ENCODE measurements around the gene LONRF2. TPM values are rescaled to one million over a fixed set of nuclear protein-coding genes. Genes with fewer than 3 reads are reported as not detected.

Gene LONRF2
- total RNA-seq, 2 experiments from 2014 or later: 0.06 to 0.08 TPM

GRCh38 chr2:100234141-100234540 is 88.2 kb downstream of the LONRF2 start:
- Histone ChIP-seq H3K4me3 (ENCODE audit: low read length) (no peak overlapping the region), H3K36me3 (ENCODE audit: insufficient read depth, low read length) (no peaks in the 10 kb centered on the region), H3K27me3 (ENCODE audit: control insufficient read depth in 1 of 2, insufficient read depth in 2 of 2, low read length in 2 of 2) (no peaks in the 10 kb centered on the region), H3K4me1 (ENCODE audit: insufficient read depth, low read length) (peaks cover 26% of the 10 kb centered on the region), H3K27ac (ENCODE audit: low read depth in 1 of 2, low read length in 2 of 2) (no peak overlapping the region), H3K9me3 (ENCODE audit: control insufficient read depth in 1 of 2, insufficient read depth in 1 of 2, low read length in 2 of 2) (no peaks in the 10 kb centered on the region)
- intact Hi-C loops (cut with DNase I, micrococcal nuclease): no loop called here
- H3K27ac Mint-ChIP-seq: no peak overlapping the region
- peaks cover 40% of the 10 kb centered on the region for H3K4me1 Mint-ChIP-seq (ENCODE audit: low read depth)
- no peaks in the 10 kb centered on the region for H3K9me3 Mint-ChIP-seq
- no peak overlapping the region for H3K4me3 Mint-ChIP-seq
- no peak for TF ChIP-seq CTCF (IDR thresholded peaks at IDR 0.05)
- no peaks in the 10 kb centered on the region for H3K27me3 Mint-ChIP-seq
- ATAC-seq (ENCODE audit: poor library complexity) (no peak), DNase-seq (no peak)
- CTCF ChIA-PET: no interaction called here
- POLR2A ChIA-PET: no interaction called here
- no peaks in the 10 kb centered on the region for H3K36me3 Mint-ChIP-seq (ENCODE audit: low read depth)

GRCh38 chr2:100233061-100233460 is 89.2 kb downstream of the LONRF2 start:
- intact Hi-C loops (cut with DNase I, micrococcal nuclease): no loop called here
- H3K27ac Mint-ChIP-seq: no peak overlapping the region
- H3K4me3 ChIP-seq (ENCODE audit: low read length): no peak overlapping the region
- ChIA-PET CTCF (no interaction called here), POLR2A (interaction anchor here (0.6 kb wide), 1 partner anchor 410 kb away, joined by 3 read pairs; no protein-coding TSS in a partner anchor)
- no peak overlapping the region for H3K27ac ChIP-seq (ENCODE audit: low read depth in 1 of 2, low read length in 2 of 2)
- ATAC-seq (ENCODE audit: poor library complexity) (no peak), DNase-seq (no peak)
- no peaks in the 10 kb centered on the region for H3K9me3 Mint-ChIP-seq
- TF ChIP-seq CTCF (IDR thresholded peaks at IDR 0.05): no peak
- H3K4me1 ChIP-seq (ENCODE audit: insufficient read depth, low read length): peaks cover 26% of the 10 kb centered on the region
- no peaks in the 10 kb centered on the region for H3K36me3 Mint-ChIP-seq (ENCODE audit: low read depth)
- no peaks in the 10 kb centered on the region for H3K9me3 ChIP-seq (ENCODE audit: control insufficient read depth in 1 of 2, insufficient read depth in 1 of 2, low read length in 2 of 2)
- no peaks in the 10 kb centered on the region for H3K27me3 Mint-ChIP-seq
- H3K4me1 Mint-ChIP-seq (ENCODE audit: low read depth): peaks cover 40% of the 10 kb centered on the region
- H3K27me3 ChIP-seq (ENCODE audit: control insufficient read depth in 1 of 2, insufficient read depth in 2 of 2, low read length in 2 of 2): no peaks in the 10 kb centered on the region
- H3K36me3 ChIP-seq (ENCODE audit: insufficient read depth, low read length): no peaks in the 10 kb centered on the region
- no peak overlapping the region for H3K4me3 Mint-ChIP-seq

- POLR2A ChIA-PET: no interaction called here
Measured at GRCh38 chr2:100230754-100231153, 91.5 kb downstream of the LONRF2 start.

More at GRCh38 chr2:100230754-100231153, 91.5 kb downstream of the LONRF2 start:
- H3K4me1 Mint-ChIP-seq (ENCODE audit: low read depth): peaks cover 19% of the 10 kb centered on the region
- Histone ChIP-seq H3K4me1 (ENCODE audit: insufficient read depth, low read length) (peaks cover 13% of the 10 kb centered on the region), H3K9me3 (ENCODE audit: control insufficient read depth in 1 of 2, insufficient read depth in 1 of 2, low read length in 2 of 2) (no peaks in the 10 kb centered on the region), H3K4me3 (ENCODE audit: low read length) (no peak overlapping the region), H3K27me3 (ENCODE audit: control insufficient read depth in 1 of 2, insufficient read depth in 2 of 2, low read length in 2 of 2) (no peaks in the 10 kb centered on the region), H3K27ac (ENCODE audit: low read depth in 1 of 2, low read length in 2 of 2) (no peak overlapping the region), H3K36me3 (ENCODE audit: insufficient read depth, low read length) (no peaks in the 10 kb centered on the region)
- no peak overlapping the region for H3K4me3 Mint-ChIP-seq
- H3K27me3 Mint-ChIP-seq: no peaks in the 10 kb centered on the region
- CTCF ChIA-PET: no interaction called here
- intact Hi-C loops (cut with DNase I, micrococcal nuclease): no loop called here
- H3K36me3 Mint-ChIP-seq (ENCODE audit: low read depth): no peaks in the 10 kb centered on the region
- TF ChIP-seq CTCF (IDR thresholded peaks at IDR 0.05): no peak
- no peak for DNase-seq
- H3K27ac Mint-ChIP-seq: no peak overlapping the region
- no peak for ATAC-seq (ENCODE audit: poor library complexity)
- no peaks in the 10 kb centered on the region for H3K9me3 Mint-ChIP-seq

Data from CD4-positive, alpha-beta T cell (primary cell).